Left kidney (tissue), 2 donors: ENCODE measurements around the gene GRPEL1. TPM values are rescaled to one million over a fixed set of nuclear protein-coding genes. Genes with fewer than 3 reads are reported as not detected.

Experiments
- DNase-seq: peaks from one replicate; pipeline ENCODE4 v3.0.0-alpha.2; 2013
- polyA plus RNA-seq: library from polyadenylated mRNA; unstranded; fragments of 120-200 nt; gene quantifications from one replicate; pipeline ENCODE4 v1.2.1, GENCODE V29; 2013; ENCODE audit not compliant: insufficient read length

GRPEL1 gene
- polyA plus RNA-seq, 1 donor = 32.6 TPM

- DNase-seq = no peak
These were observed 21.6 kb downstream of the GRPEL1 start for GRCh38 chr4:7045961-7046921.

- no peak for DNase-seq
These were observed 22.3 kb downstream of the GRPEL1 start for GRCh38 chr4:7045553-7045952.

GRCh38 chr4:7044137-7044930 is 23.5 kb downstream of the GRPEL1 start:
- DNase-seq = no peak

DNA sequence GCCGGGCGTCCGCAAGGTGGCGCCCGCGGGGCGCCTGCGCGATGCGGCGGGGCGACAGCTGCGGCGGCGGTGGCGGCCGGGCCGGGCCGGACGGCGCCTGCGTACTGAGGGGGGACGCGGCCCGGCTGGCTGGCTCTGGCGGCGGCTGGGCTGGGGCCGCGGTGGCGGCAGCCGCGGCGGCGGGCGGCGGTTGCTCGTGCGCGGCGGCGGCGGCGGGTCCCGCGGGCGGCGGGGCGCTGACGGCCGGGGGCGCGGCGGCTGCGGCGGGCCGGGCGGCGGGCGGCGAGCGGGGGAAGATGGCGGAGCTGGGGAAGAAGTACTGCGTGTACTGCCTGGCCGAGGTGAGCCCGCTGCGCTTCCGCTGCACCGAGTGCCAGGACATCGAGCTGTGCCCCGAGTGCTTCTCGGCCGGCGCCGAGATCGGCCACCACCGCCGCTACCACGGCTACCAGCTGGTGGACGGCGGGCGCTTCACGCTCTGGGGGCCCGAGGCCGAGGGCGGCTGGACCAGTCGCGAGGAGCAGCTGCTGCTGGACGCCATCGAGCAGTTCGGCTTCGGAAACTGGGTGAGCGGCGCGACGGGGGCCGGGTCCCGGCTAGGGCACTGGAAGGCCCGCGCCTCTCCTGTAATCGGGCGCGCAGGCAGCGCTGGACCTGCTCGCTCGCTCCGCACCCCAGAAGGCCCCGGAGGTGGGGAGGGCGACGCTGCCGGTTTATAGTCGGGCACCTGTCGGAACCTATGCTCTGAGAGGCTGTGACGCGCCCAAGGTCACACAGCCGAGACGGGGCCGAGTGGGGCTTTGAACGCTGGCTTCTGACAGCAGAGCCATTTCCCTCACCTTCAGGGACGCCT is 24.4 kb downstream of the GRPEL1 start, which contains the start of gene TADA2B:
TSS of gene TADA2B (plus strand) at position 89 of the 853 bp plus-strand sequence. CDS start at position 297, 208 bp downstream.
- DNase-seq = no peak

DNA sequence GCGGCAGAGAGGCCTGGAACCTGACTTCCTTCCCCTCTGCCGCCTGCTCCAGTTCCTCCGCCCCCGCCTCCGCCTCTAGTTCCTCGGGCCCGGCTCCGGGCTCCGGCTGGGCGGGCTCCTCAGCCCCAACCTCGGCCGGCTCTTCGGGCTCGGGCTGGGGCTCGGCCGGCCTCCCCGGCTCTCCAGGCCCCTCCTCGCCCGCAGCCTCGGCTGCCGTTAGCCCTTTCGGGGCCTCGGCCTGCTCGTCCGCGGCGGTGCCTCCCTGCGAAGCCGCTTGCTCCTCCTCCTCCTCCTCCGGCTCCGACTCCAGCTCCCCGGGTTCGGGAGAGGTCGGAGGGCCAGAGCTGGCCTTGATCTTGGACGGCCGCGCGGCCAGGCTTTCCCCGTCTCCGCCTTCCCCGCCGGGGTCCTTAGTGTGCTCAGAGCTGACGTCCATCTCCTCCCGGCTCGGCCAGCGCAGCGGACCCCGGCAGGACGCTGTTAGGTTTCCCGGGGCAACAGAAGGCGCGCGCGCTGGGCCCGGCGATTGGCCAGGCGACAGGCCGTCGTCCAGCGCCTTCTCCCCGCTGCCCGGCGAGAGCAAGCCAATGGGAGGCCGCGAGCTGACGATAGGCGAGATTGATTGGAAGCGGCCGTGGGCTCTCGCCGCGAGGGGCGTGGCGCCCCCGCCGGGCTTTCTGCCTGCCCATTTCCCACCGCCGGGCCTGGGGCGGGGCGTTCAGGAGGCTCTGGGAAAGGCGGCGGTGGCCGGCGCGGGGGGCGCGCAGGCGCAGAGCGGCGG is 25.2 kb downstream of the GRPEL1 start:
- DNase-seq = peak; percentile 98

- no peak for DNase-seq
These were observed 25.9 kb downstream of the GRPEL1 start for GRCh38 chr4:7041801-7042502.

GRCh38 chr4:7041246-7041645 is 26.6 kb downstream of the GRPEL1 start:
- DNase-seq = no peak

GRCh38 chr4:7040765-7041164 is 27.1 kb downstream of the GRPEL1 start:
- no peak for DNase-seq

GRCh38 chr4:7037425-7037824 is 30.4 kb downstream of the GRPEL1 start:
- DNase-seq = no peak

- DNase-seq = no peak
These were observed 33.4 kb downstream of the GRPEL1 start for GRCh38 chr4:7034262-7035081.

GRCh38 chr4:7032596-7032995 is 35.3 kb downstream of the GRPEL1 start:
- DNase-seq = no peak

DNA sequence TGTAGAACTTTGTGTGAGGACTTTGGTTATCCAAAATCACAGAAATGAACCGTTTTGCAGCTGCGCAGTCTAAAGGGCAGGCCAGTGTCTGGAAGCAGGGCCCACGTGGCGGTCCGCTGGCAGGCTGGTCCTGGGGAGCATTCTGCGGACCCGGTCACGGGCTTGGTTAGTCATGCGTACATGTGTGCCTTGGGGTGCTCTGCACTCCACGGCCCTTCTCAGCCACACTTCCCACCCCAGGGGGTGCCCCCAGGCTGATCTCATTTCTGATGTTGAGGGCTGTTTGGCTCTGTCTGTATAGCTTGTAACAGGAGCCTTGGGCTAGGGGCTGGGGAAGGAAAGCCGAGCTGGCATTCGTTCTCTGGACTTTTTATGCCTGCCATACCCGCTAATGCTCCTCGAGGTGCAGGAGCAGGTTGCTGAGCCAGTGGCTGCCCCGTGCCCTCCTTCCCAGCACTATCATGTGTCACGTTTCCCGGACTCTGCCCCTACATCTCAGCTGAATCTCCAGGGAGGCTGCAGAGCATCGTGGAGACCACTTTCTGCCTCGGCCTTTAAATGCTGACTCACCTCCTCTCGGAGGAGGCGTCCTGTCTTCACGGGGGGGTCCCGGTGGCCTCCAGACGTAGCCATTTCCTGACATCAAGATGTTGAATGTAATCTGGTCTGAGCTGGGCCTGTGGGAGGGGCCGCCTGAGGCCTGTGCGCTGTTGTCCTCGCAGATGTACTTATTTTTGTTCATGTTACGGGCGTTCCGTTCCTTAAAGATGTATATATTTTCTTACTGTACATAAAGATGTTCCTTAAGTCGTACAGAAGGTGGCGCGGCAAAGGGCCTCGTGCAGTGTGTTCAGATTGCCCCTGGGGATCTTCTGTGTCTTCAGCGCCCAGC is 36.1 kb downstream of the GRPEL1 start:
- no peak for DNase-seq

GRCh38 chr4:7030856-7031255 is 37.0 kb downstream of the GRPEL1 start:
- DNase-seq = no peak

DNA sequence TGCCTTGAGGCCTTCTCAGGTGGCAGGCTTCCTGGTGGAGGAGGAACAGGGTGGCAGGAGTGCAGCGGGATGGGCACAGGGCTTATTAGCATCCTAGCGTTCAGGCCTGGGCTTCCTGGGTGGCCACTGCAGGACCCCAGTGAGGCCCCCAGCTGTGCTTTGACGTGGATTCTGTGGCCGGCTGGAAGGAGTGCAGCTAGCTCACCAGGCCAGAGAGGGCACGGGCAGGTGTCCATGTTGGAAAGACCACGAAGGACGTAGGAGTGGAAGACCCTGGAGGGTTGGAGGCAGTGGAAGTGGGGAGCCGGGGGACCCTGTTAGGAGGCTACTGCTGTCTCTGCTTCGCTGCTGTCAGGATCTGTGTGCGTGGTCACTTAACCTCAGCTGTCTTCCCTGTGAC is 37.9 kb downstream of the GRPEL1 start:
- no peak for DNase-seq

- no peak for DNase-seq
These were observed 38.7 kb downstream of the GRPEL1 start for GRCh38 chr4:7029212-7029611.

GRCh38 chr4:7027913-7028312 is 40.0 kb downstream of the GRPEL1 start:
- no peak for DNase-seq

- DNase-seq = no peak
These were observed 40.6 kb downstream of the GRPEL1 start for GRCh38 chr4:7027284-7027683.

- DNase-seq = no peak
These were observed 41.8 kb downstream of the GRPEL1 start for GRCh38 chr4:7026107-7026506.
